Activated naive CD4-positive, alpha-beta T cell treated with anti-CD3 and anti-CD28 coated beads for 36 hours (primary cell): Measurements from ENCODE around the gene ADAMTS9. TPM values are rescaled to one million over a fixed set of nuclear protein-coding genes. Genes with fewer than 3 reads are reported as not detected.

Source experiments
- CTCF ChIA-PET: fragments of 350-600 bp; sonication (Branson Sonifier 250); formaldehyde crosslinking; loops from one replicate; lab custom pipeline; 2021; ENCODE audit warnings: antibody characterized with exemption; lab: Charles Lee
- DNase-seq: peaks from one replicate; pipeline ENCODE4 v3.0.0-alpha.2; 2020
- H3K27ac Mint-ChIP-seq: one replicate; pipeline ENCODE4 v1.8.0; 2021; ENCODE audit warnings: mild to moderate bottlenecking, mixed read lengths
- H3K27me3 Mint-ChIP-seq: one replicate; pipeline ENCODE4 v1.8.0; 2021; ENCODE audit warnings: low read depth, mixed read lengths
- H3K36me3 Mint-ChIP-seq: one replicate; pipeline ENCODE4 v1.8.0; 2021; ENCODE audit warnings: low read depth, mixed read lengths
- H3K4me1 Mint-ChIP-seq: one replicate; pipeline ENCODE4 v1.8.0; 2021; ENCODE audit warnings: low read depth, mixed read lengths
- H3K4me3 Mint-ChIP-seq: one replicate; pipeline ENCODE4 v1.8.0; 2021; ENCODE audit warnings: mild to moderate bottlenecking, moderate library complexity, mixed read lengths
- H3K9me3 Mint-ChIP-seq: one replicate; pipeline ENCODE4 v1.8.0; 2021; ENCODE audit warnings: mixed read lengths
- intact Hi-C: fragments of 100-400 bp; cut with micrococcal nuclease; formaldehyde crosslinking; loops from one replicate; pipeline ENCODE4 v1.15.1; 2023
- total RNA-seq, 2 experiments: library from RNA; stranded (reverse); gene quantifications; one replicate each; pipeline ENCODE4 v1.2.3, GENCODE V29; 2021

Gene ADAMTS9
- total RNA-seq, 2 experiments from 2014 or later, result not detected

DNA sequence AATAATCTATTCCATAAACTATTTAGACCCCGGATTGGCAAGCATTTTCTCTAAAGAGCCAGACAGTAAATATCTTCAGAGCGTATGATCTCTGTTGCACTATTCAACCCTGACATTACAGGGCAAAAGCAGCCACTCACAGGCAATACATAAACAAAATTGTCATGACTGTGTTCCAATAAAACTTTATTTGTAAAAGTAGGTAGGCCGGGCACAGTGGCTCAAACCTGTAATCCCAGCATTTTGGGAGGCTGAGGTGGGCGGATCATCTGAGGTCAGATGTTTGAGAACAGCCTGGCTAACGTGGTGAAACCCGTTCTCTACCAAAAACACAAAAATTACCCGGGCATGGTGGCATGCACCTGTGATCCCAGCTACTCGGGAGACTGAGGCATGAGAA lies 66.5 kb downstream of the ADAMTS9 start:
- no peaks in the 10 kb centered on the region for H3K4me1 Mint-ChIP-seq
- H3K27me3 Mint-ChIP-seq, result no peaks in the 10 kb centered on the region
- intact Hi-C loops, result no loop called here
- no peak overlapping the region for H3K4me3 Mint-ChIP-seq
- DNase-seq, result no peak
- CTCF ChIA-PET, result no interaction called here
- H3K27ac Mint-ChIP-seq, result no peak overlapping the region
- no peaks in the 10 kb centered on the region for H3K9me3 Mint-ChIP-seq
- peaks cover 2% of the 10 kb centered on the region for H3K36me3 Mint-ChIP-seq

DNA sequence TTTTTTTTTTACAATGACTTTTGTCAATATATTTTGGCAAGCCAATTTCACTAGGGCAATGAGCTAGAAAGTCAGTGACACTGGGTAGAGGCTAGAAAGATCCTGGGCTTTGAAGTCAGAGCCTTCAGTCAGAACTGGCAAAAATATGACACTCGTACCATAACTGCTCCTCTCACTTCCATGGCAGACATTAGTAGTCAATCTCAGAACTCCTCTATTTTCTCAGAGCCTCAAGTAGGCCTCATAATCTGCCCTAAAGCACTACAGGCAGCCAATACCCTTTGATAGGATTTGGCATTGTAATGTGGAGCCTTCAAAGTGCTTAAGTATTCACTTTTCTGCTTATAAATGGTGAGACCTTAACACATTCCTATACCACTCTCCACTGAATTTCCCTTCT lies 67.8 kb downstream of the ADAMTS9 start:
- no peak overlapping the region for H3K27ac Mint-ChIP-seq
- H3K27me3 Mint-ChIP-seq, result no peaks in the 10 kb centered on the region
- no peaks in the 10 kb centered on the region for H3K4me1 Mint-ChIP-seq
- no peak overlapping the region for H3K4me3 Mint-ChIP-seq
- no peak for DNase-seq
- intact Hi-C loops, result no loop called here
- peaks cover 2% of the 10 kb centered on the region for H3K36me3 Mint-ChIP-seq
- CTCF ChIA-PET, result interaction anchor here (0.7 kb wide), 1 partner anchor 147 kb away, joined by 3 read pairs; no protein-coding TSS in a partner anchor
- H3K9me3 Mint-ChIP-seq, result no peaks in the 10 kb centered on the region

GRCh38 chr3:64619216-64619615 lies 68.6 kb downstream of the ADAMTS9 start:
- Mint-ChIP-seq H3K27me3 (no peaks in the 10 kb centered on the region), H3K4me1 (no peaks in the 10 kb centered on the region), H3K4me3 (no peak overlapping the region), H3K9me3 (no peaks in the 10 kb centered on the region), H3K27ac (no peak overlapping the region), H3K36me3 (peaks cover 2% of the 10 kb centered on the region)
- DNase-seq, result no peak
- intact Hi-C loops, result no loop called here
- CTCF ChIA-PET, result interaction anchor here (0.7 kb wide), 1 partner anchor 146 kb away, joined by 3 read pairs; no protein-coding TSS in a partner anchor

DNA sequence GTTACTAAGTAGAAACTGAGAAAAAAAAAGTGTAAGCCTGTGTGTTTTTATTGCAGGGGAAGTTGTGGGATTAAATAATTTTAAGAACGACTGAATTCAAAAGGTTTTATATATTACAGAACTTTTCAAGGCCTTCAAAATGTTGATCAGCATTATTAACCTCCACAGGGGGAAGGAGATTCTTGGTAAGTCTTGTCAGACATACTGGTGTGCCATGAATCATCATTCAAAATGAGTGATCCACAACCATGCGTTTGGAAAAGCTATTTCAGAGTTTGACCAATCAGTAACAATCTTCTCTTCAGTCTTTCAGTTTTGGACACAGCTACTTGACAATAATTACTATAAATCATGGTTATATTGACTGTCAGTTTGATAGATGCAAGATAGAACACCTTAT lies 70.2 kb downstream of the ADAMTS9 start:
- CTCF ChIA-PET, result no interaction called here
- Mint-ChIP-seq H3K27me3 (no peaks in the 10 kb centered on the region), H3K27ac (no peak overlapping the region), H3K36me3 (peaks cover 2% of the 10 kb centered on the region), H3K4me3 (no peak overlapping the region), H3K9me3 (no peaks in the 10 kb centered on the region), H3K4me1 (no peaks in the 10 kb centered on the region)
- intact Hi-C loops, result no loop called here
- no peak for DNase-seq

DNA sequence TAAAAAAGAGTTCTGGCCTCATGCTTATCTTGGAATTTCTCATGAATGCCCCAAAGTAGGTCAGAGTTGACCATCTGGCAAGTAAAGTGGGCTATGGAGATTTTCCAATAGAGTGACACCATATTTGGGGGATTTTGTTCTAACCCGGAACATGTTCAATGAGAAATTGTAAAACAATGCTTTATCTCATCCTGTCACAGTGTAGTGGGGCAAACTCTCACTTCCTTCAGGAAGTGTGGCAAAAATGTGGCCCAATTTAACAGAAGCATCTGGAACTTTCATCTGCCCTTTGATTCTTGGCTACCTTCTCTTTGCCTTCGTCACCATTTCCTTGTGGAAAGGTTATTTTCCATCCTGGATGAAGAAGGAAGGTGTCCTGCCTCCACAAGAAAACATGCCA lies 70.8 kb downstream of the ADAMTS9 start:
- Mint-ChIP-seq H3K27me3 (no peaks in the 10 kb centered on the region), H3K4me1 (no peaks in the 10 kb centered on the region), H3K36me3 (no peaks in the 10 kb centered on the region), H3K4me3 (no peak overlapping the region), H3K27ac (no peak overlapping the region), H3K9me3 (no peaks in the 10 kb centered on the region)
- CTCF ChIA-PET, result no interaction called here
- intact Hi-C loops, result no loop called here
- DNase-seq, result no peak

- no peak for DNase-seq
- H3K9me3 Mint-ChIP-seq, result no peaks in the 10 kb centered on the region
- no peak overlapping the region for H3K27ac Mint-ChIP-seq
- H3K4me3 Mint-ChIP-seq, result no peak overlapping the region
- H3K4me1 Mint-ChIP-seq, result no peaks in the 10 kb centered on the region
- no peaks in the 10 kb centered on the region for H3K36me3 Mint-ChIP-seq
- CTCF ChIA-PET, result no interaction called here
- H3K27me3 Mint-ChIP-seq, result no peaks in the 10 kb centered on the region
- intact Hi-C loops, result no loop called here
Measured at GRCh38 chr3:64612916-64613526, 74.8 kb downstream of the ADAMTS9 start.

GRCh38 chr3:64612082-64612860 lies 75.5 kb downstream of the ADAMTS9 start:
- no peak for DNase-seq
- Mint-ChIP-seq H3K4me1 (no peaks in the 10 kb centered on the region), H3K36me3 (no peaks in the 10 kb centered on the region), H3K27me3 (no peaks in the 10 kb centered on the region), H3K4me3 (no peak overlapping the region), H3K27ac (no peak overlapping the region), H3K9me3 (no peaks in the 10 kb centered on the region)
- CTCF ChIA-PET, result no interaction called here
- intact Hi-C loops, result no loop called here

DNA sequence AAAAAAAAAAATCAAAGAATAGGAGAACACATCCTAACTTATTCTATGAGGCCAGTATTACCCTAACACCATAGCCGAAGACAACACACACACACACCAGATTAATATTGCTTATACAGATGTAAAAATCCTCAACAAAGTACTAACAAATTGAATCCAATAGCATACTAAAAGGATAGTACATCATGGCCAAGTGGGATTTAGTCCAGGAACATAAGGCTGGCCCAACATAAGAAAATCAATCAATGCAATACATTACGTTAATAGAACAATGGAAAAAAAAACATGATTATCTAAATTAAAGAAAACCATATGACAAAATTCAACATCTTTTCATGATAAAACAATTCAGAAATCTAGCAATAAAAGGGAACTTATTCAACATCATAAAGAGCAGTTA lies 79.1 kb downstream of the ADAMTS9 start:
- no peak for DNase-seq
- Mint-ChIP-seq H3K9me3 (no peaks in the 10 kb centered on the region), H3K4me3 (no peak overlapping the region), H3K36me3 (no peaks in the 10 kb centered on the region), H3K4me1 (no peaks in the 10 kb centered on the region), H3K27ac (no peak overlapping the region), H3K27me3 (no peaks in the 10 kb centered on the region)
- intact Hi-C loops, result no loop called here
- CTCF ChIA-PET, result no interaction called here

DNA sequence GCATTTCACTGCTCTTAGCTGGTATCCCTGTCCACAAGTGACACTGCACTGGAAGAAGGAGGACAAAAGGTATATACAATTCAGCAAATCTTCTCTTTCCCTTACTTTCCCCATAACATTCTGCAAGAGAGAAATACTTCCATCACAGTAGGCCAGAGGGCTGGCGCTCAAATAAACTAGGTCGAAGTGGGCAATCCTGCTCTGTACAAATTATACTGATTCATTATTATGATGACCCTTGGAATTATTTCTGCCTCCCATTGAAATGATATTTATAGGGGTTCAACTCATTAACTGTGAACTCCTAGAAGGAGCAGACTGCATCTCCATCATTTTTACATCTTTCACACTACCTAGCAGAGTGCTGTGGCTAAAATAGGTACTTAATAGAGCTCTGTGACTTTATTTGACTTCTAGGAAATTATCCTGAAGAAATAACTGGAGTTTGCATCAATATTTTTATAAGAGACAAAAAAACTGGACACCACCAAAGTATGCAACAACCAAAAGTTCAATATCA lies 80.7 kb downstream of the ADAMTS9 start:
- Mint-ChIP-seq H3K4me3 (no peak overlapping the region), H3K27me3 (no peaks in the 10 kb centered on the region)
- intact Hi-C loops, result no loop called here

GRCh38 chr3:64604313-64604712 lies 83.5 kb downstream of the ADAMTS9 start:
- Mint-ChIP-seq H3K4me3 (no peak overlapping the region), H3K27ac (no peak overlapping the region), H3K9me3 (no peaks in the 10 kb centered on the region), H3K27me3 (peaks cover 2% of the 10 kb centered on the region), H3K36me3 (no peaks in the 10 kb centered on the region), H3K4me1 (no peaks in the 10 kb centered on the region)
- CTCF ChIA-PET, result no interaction called here
- intact Hi-C loops, result no loop called here
- no peak for DNase-seq

More for the DNA sequence above, 80.7 kb downstream of the ADAMTS9 start:
- Mint-ChIP-seq H3K4me1 (no peaks in the 10 kb centered on the region), H3K27ac (no peak overlapping the region), H3K36me3 (no peaks in the 10 kb centered on the region), H3K9me3 (no peaks in the 10 kb centered on the region)
- CTCF ChIA-PET, result no interaction called here
- no peak for DNase-seq

DNA sequence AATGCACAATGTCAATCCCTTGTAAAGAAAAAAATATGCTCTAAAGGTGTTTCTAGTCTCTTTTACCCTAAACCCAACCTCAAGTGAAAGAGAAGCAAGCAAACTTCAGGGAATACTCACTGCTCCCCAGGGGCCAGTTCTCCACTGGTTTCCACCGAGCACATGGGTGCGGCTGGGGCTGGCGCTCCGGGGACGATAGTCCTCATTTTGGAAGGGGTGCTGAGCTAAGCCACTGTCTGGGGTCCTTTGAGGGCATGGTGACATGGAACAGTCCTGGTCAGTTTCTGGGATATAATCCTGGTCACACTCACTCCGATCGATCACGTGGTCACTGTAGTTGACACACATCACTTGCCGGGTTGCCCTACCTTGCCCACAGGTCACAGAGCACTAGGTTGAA lies 86.0 kb downstream of the ADAMTS9 start:
- no peak overlapping the region for H3K27ac Mint-ChIP-seq
- DNase-seq, result no peak
- H3K9me3 Mint-ChIP-seq, result no peaks in the 10 kb centered on the region
- H3K27me3 Mint-ChIP-seq, result peaks cover 2% of the 10 kb centered on the region
- CTCF ChIA-PET, result no interaction called here
- no peaks in the 10 kb centered on the region for H3K36me3 Mint-ChIP-seq
- H3K4me1 Mint-ChIP-seq, result no peaks in the 10 kb centered on the region
- no peak overlapping the region for H3K4me3 Mint-ChIP-seq
- intact Hi-C loops, result no loop called here

DNA sequence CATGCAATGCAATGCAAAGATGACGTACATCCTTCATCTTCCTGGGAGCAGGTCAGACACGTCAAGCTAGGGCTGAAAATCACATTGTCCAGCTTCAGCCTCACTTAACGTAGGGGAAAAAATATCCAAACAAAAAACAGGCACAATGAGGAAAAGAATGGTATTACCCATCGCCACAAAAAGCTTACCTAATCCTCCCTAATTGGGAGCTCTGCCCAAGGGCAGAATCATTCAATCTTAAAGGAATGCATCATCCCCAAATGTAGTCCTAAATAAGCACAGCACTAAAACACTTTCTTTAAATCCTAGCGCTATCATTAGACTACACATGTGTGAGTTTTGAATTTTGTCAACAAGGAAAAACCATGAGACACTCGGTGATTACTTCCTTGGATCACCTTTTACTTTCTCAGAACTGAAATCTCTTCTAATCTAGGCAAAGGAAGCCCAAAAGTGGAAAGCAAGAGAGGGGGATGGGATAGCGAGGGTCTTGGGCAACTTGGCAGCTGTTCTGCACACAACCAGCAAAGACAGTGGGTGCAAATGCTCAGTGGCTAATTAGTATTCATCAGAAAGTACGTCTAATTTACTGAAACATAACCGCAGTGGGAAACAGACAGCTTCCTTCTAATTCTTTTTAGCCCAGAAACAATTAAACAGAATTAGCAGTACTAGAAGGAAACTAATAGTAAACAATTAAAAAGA lies 87.4 kb downstream of the ADAMTS9 start:
- Mint-ChIP-seq H3K27ac (no peak overlapping the region), H3K4me1 (no peaks in the 10 kb centered on the region), H3K9me3 (no peaks in the 10 kb centered on the region), H3K4me3 (no peak overlapping the region), H3K36me3 (no peaks in the 10 kb centered on the region), H3K27me3 (peaks cover 2% of the 10 kb centered on the region)
- intact Hi-C loops, result no loop called here
- no peak for DNase-seq
- CTCF ChIA-PET, result interaction anchor here (1.0 kb wide), 1 partner anchor 67 kb away, joined by 3 read pairs; no protein-coding TSS in a partner anchor
